ENCODE measurements around the gene PSMD13. TPM values are rescaled to one million over a fixed set of nuclear protein-coding genes. Genes with fewer than 3 reads are reported as not detected.
"Not testable (repeated sequence)": the region's sequence is repeated elsewhere in the genome, so short reads cannot be mapped to it uniquely, and the experiment has no call there.

The PSMD13 gene
- total RNA-seq, result 87.5 TPM
- long read RNA-seq, transcript PSMD13-212 (13 exons, 1,991 nt), result major isoform, 127 of 140 reads
- long read RNA-seq, partial matches to known transcripts, result 4 of 140 reads
- long read RNA-seq, other reads (novel, unspliced or antisense), result 7 of 140 reads

GRCh38 chr11:236774-237767 is at the start of gene PSMD13:
Gene PSMD13, plus strand, starts transcription at chr11:236976. Its CDS starts 74 bp downstream, at chr11:237050.
- intact Hi-C loops (cut with DNase I), result loop anchor here (1.0 to 10.0 kb wide), 2 partner anchors 29 to 268 kb away; partner anchors contain the start of gene RNH1
- DNase-seq (ENCODE audit: low spot score), result peak; percentile 96

- DNase-seq (ENCODE audit: low spot score); intact Hi-C loops (cut with DNase I): not testable (repeated sequence)
These were observed 47.5 kb upstream of the PSMD13 start for GRCh38 chr11:189200-189783.

GRCh38 chr11:189843-190311 is 46.9 kb upstream of the PSMD13 start:
- DNase-seq (ENCODE audit: low spot score), result peak; percentile 27
- intact Hi-C loops (cut with DNase I), result not testable (repeated sequence)

- DNase-seq (ENCODE audit: low spot score); intact Hi-C loops (cut with DNase I): not testable (repeated sequence)
These were observed 46.2 kb upstream of the PSMD13 start for GRCh38 chr11:190546-190945.

GRCh38 chr11:191490-192478 is 45.0 kb upstream of the PSMD13 start:
- peak; percentile 72 for DNase-seq (ENCODE audit: low spot score)
- intact Hi-C loops (cut with DNase I), result not testable (repeated sequence)

GRCh38 chr11:192674-193128 is 44.1 kb upstream of the PSMD13 start, which contains the start of gene SCGB1C1:
Gene SCGB1C1, plus strand, starts transcription at chr11:193078. Its CDS starts 22 bp downstream, at chr11:193100.
- DNase-seq (ENCODE audit: low spot score); intact Hi-C loops (cut with DNase I): not testable (repeated sequence)

- peak; percentile 49 for DNase-seq (ENCODE audit: low spot score)
- intact Hi-C loops (cut with DNase I), result not testable (repeated sequence)
These were observed 43.3 kb upstream of the PSMD13 start for GRCh38 chr11:193481-193880.

DNA sequence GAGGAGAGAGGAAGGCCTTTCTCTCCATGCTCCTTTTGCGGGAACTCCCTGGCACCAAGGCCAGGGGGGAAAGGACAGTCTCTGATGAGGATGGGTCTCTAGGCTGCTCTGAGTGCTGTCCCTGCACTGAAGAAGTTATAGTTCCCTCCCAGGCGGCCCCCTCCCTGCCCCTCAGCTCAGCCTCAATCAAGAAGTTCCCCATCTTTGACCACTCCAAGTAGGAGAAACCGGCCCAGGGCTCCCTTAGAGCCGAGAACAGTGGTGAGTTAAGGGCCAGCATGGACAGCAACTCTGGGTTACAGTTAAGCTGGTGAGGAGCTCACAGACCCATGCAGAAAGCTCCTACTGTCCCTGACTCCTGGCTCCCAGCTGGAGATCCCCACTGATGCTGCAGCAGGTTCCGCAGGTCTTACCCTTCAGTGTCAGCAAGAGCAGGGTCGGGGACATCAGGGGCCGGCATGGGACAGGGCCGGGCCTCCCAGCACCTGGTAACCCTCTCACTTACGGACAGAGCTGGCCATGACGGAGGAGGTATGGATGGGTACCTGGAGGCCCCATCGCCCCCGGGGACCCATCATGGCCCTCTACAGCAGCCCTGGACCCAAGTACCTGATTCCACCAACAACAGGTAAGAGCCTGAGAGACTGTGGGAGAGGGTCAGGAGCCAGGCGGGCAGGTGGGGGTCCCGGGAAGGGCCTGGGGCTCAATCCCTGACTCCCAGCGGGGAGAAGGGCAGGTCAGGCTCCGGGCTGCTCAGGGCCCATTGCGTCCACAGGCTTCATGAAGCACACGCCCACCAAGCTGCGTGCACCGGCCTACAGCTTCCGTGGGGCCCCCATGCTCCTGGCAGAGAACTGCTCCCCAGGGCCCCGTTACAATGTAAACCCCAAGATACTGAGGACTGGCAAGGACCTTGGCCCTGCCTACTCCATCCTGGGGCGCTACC is 39.7 kb upstream of the PSMD13 start:
- DNase-seq (ENCODE audit: low spot score), result peak; percentile 62
- intact Hi-C loops (cut with DNase I), result no loop called here

GRCh38 chr11:197741-198235 is 39.0 kb upstream of the PSMD13 start:
- intact Hi-C loops (cut with DNase I), result no loop called here
- peak; percentile 66 for DNase-seq (ENCODE audit: low spot score)

GRCh38 chr11:198236-198806 is 38.5 kb upstream of the PSMD13 start:
- peak; percentile 69 for DNase-seq (ENCODE audit: low spot score)
- intact Hi-C loops (cut with DNase I), result no loop called here

GRCh38 chr11:199004-199581 is 37.7 kb upstream of the PSMD13 start:
- peak; percentile 58 for DNase-seq (ENCODE audit: low spot score)
- intact Hi-C loops (cut with DNase I), result no loop called here

DNA sequence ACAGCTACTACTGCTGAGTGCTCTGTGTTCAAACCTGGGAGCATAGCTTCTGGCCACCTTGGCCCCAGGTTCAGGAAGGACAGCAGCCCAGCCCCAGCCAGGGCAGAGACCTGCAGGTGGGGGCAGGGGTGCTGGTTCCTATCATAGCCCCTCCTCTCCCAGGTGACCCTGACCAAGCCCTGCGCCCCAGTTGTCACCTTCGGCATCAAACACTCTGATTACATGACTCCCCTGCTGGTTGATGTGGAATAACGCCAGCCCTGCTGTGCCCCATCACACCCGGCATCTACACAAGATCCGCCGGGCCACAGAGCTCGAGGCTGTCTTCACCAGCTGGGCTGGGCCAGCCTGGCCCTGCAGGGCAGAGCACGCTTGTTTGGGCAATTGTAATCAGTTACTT is 37.0 kb upstream of the PSMD13 start:
- peak; percentile 70 for DNase-seq (ENCODE audit: low spot score)
- intact Hi-C loops (cut with DNase I), result no loop called here

GRCh38 chr11:200224-201003 is 36.4 kb upstream of the PSMD13 start:
- intact Hi-C loops (cut with DNase I), result no loop called here
- peak; percentile 44 for DNase-seq (ENCODE audit: low spot score)

DNA sequence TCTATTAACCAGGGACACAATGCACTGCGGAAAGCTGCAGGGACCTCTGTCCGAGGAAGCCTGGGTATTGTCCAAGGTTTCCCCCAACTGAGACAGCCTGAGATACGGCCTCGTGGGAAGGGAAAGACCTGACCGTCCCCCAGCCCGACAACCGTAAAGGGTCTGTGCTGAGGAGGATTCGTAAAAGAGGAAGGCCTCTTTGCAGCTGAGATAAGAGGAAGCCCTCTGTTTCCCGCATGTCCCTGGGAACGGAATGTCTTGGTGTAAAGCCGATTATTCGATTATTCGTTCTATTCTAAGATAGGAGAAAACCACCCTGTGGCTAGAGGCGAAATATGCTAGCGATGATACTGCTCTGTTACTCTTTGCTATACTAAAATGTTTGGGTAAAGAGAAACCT is 34.8 kb upstream of the PSMD13 start:
- intact Hi-C loops (cut with DNase I), result no loop called here
- DNase-seq (ENCODE audit: low spot score), result peak; percentile 7

DNA sequence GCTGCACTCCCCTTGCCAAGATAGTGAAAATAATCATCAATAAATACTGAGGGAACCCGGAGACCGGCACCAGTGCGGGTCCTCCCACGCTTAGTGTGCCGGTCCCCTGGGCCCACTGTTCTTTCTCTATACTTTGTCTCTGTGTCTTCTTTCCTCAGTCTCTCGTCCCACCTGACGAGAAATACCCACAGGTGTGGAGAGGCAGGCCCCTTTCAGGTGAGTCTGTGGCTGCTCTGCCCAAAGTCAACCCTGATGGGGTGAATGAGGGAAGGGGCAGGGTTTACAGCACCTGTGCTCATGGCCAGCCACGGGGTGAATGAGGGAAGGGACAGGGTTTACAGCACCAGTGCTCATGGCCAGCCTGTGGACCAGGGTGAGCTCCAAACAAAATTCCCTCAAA is 34.3 kb upstream of the PSMD13 start:
- no peak for DNase-seq (ENCODE audit: low spot score)
- intact Hi-C loops (cut with DNase I), result no loop called here
